OCI-LY3 (cell line): Measurements from ENCODE around the gene BCL11B.

Source experiments
- EZH2phosphoT487 ChIP-seq: fragments of 200-600 bp; shearing (Covaris generic); IDR thresholded peaks from 2 replicates; pipeline ENCODE4 v1.6.1; 2018; ENCODE audit warnings: antibody characterized with exemption, mixed run types, low read depth
- TF ChIP-seq, protein P1 (sequence below): fragments of 200-600, 300-600 bp; sonication (generic); IDR thresholded peaks from 2 replicates; pipeline ENCODE4 v1.5.1; 2014; ENCODE audit warnings: antibody characterized with exemption, low read length, low read depth

GRCh38 chr14:99232714-99233214 lies 39.2 kb downstream of the BCL11B start:
- TF ChIP-seq, protein P1, sequence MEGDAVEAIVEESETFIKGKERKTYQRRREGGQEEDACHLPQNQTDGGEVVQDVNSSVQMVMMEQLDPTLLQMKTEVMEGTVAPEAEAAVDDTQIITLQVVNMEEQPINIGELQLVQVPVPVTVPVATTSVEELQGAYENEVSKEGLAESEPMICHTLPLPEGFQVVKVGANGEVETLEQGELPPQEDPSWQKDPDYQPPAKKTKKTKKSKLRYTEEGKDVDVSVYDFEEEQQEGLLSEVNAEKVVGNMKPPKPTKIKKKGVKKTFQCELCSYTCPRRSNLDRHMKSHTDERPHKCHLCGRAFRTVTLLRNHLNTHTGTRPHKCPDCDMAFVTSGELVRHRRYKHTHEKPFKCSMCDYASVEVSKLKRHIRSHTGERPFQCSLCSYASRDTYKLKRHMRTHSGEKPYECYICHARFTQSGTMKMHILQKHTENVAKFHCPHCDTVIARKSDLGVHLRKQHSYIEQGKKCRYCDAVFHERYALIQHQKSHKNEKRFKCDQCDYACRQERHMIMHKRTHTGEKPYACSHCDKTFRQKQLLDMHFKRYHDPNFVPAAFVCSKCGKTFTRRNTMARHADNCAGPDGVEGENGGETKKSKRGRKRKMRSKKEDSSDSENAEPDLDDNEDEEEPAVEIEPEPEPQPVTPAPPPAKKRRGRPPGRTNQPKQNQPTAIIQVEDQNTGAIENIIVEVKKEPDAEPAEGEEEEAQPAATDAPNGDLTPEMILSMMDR = no peak
- no peak for TF ChIP-seq EZH2phosphoT487
